Heart right ventricle (tissue), 16 donors: ENCODE results near the gene STAG3. TPM values are rescaled to one million over a fixed set of nuclear protein-coding genes. Genes with fewer than 3 reads are reported as not detected.
"Not testable (repeated sequence)": the region's sequence is repeated elsewhere in the genome, so short reads cannot be mapped to it uniquely, and the experiment has no call there.

Experiments used
- ATAC-seq, 8 donors: fragments of 200-7000 bp; cut with Tn5 transposase; one replicate each; pipeline ENCODE4 v1.9.1; 2020; ENCODE audit warnings: mild to moderate bottlenecking in 8 of 8, moderate library complexity in 8 of 8, moderate number of reproducible peaks in 1 of 8
- DNase-seq, 2 donors: peaks; one replicate each; pipeline ENCODE4 v3.0.0-alpha.2; 2020
- H3K27ac ChIP-seq, 10 donors: fragments of 200-600 bp; sonication (generic) in 2 of 10; one replicate each; pipeline versions ENCODE4 v1.5.0 to v1.8.0; 2020 to 2022; ENCODE audit warnings: mild to moderate bottlenecking in 3 of 10
- H3K27me3 ChIP-seq, 7 donors: fragments of 200-600 bp; one replicate each; pipeline ENCODE4 v1.8.0; 2021 to 2022; ENCODE audit warnings: mild to moderate bottlenecking in 2 of 7
- H3K36me3 ChIP-seq, 9 donors: fragments of 200-600 bp; sonication (generic) in 1 of 9; one replicate each; pipeline versions ENCODE4 v1.5.0 to v1.8.0; 2020 to 2022; ENCODE audit warnings: mild to moderate bottlenecking in 2 of 9
- H3K4me1 ChIP-seq, 9 donors: fragments of 200-600 bp; sonication (generic) in 1 of 9; one replicate each; pipeline versions ENCODE4 v1.5.0 to v1.8.0; 2020 to 2022; ENCODE audit warnings: mild to moderate bottlenecking in 4 of 9
- H3K4me3 ChIP-seq, 10 donors: fragments of 200-600 bp; sonication (generic) in 2 of 10; one replicate each; pipeline versions ENCODE4 v1.5.0 to v1.8.0; 2020 to 2022; ENCODE audit warnings: mild to moderate bottlenecking in 7 of 10, moderate library complexity in 2 of 10
- H3K9me3 ChIP-seq, 11 donors: fragments of 200-600 bp in 10 of 11; sonication (generic) in 2 of 11; one replicate each; pipeline versions ENCODE4 v1.5.0 to v1.8.0; 2013 to 2022; ENCODE audit warnings: mild to moderate bottlenecking in 2 of 11, control low read depth in 1 of 11, moderate library complexity in 1 of 11
- WGBS, 2 donors: extraction: QIAGEN DNeasy Blood & Tissue Kit; methylation state at CpG; one replicate each; pipeline ENCODE4 v1.1.7; 2013; ENCODE audit warnings: inconsistent platforms in 1 of 2; 5-methylcytosine and 5-hydroxymethylcytosine counted together
- intact Hi-C, 10 donors: fragments of 100-400 bp; cut with DNase I; formaldehyde crosslinking; loops; one replicate each; pipeline versions ENCODE4 v1.11.1 to v1.14.2; 2022
- polyA plus RNA-seq, 2 donors: library from polyadenylated mRNA; stranded (reverse); fragments of 200-250 nt; gene quantifications; one replicate each; pipeline ENCODE4 v1.2.3, GENCODE V29; 2013
- total RNA-seq, 10 donors: library from RNA; stranded (reverse); fragmentation: NEBNext Ultra II Directional in 3 of 10; extraction: Animal tissue kit (Norgen Biotek cat#: 25700) in 3 of 10; gene quantifications; one replicate each; pipeline versions ENCODE4 v1.2.1 to v1.2.4, GENCODE V29; 2021 to 2023
- TF ChIP-seq, protein P1 (sequence below), 9 donors: fragments of 200-600 bp; sonication (generic) in 2 of 9; IDR thresholded peaks; one replicate each; pipeline versions ENCODE4 v1.5.0 to v1.8.0; 2021 to 2022; ENCODE audit warnings: antibody characterized with exemption in 9 of 9, mild to moderate bottlenecking in 5 of 9, moderate library complexity in 1 of 9
- donor health status: Arrhythmogenic right ventricular cardiomyopathy.
- donor health status: ischemic (EF 13 %, LVEDD 7.1; RV severe dilation, severe dysfunction).
- donor health status: healthy with polysubstance abuse.
- donor health status: DM: no; HTN: yes; CAD: no.
- donor health status: DM: no; HTN: no; CAD: no.
- donor health status: ischemic (EF 25% LVEDD 6.9; RV normal size, moderate dysfunction).
- donor health status: ischemic (EF 25% LVEDD 5.7; RV mildly dilated, moderate dysfunction).
- donor health status: healthy.
- donor health status: DM: yes; HTN: yes; CAD: no.
- donor health status: Ischemic cardiomyopathy.
- donor health status: ischemic (EF 35%, LVEDD 5.7; RV mildly dilated, moderate dysfunction).
- donor health status: nonischemic (EF 11% LVEDD 7.7; RV severe dilation, severe dysfunction).
- donor health status: DM: yes; HTN: yes; CAD: no.
- donor health status: PGD.
- donor health status: ischemic (EF 29% LVEDD 5.4; RV normal size, mild dysfunction).
- donor health status: nonischemic (EF 23%, LVEDD 6.1; RV moderate dilation, normal function).

STAG3 gene
- total and polyA plus RNA-seq, 12 donors = 0.13 to 1.5 (median 0.47) TPM; not detected in 1

DNA sequence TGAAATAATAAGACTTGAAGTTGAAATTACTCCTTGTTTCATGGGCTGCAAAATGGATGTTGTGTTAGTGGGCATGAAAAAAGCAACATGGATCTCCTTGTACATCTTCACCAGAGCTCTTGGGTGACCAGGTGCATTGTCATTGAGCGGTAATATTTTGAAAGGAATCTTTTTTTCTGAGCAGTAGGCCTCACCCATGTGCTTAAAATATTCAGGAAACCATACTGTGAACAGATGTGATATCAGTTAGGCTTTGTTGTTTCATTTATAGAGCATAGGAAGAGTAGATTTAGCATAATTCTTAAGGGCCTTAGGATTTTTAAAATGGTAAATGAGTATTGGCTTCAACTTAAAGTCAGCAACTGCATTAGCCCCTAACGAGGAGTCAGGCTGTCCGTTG, 15.3 kb downstream of the STAG3 start:
- DNase-seq (no peak), ATAC-seq (no peak)
- no peak overlapping the region for H3K27ac ChIP-seq
- H3K4me3 ChIP-seq = no peak overlapping the region
- intact Hi-C loops = no loop called here
- H3K4me1 ChIP-seq = peaks cover 0 to 24% (median 0%) of the 10 kb centered on the region in 9 donors
- no peaks in the 10 kb centered on the region for H3K9me3 ChIP-seq
- no peaks in the 10 kb centered on the region for H3K36me3 ChIP-seq
- WGBS, 2 donors = 75 to 87% methylated on average over 3 of the region's 3 CpGs
- TF ChIP-seq, protein P1, sequence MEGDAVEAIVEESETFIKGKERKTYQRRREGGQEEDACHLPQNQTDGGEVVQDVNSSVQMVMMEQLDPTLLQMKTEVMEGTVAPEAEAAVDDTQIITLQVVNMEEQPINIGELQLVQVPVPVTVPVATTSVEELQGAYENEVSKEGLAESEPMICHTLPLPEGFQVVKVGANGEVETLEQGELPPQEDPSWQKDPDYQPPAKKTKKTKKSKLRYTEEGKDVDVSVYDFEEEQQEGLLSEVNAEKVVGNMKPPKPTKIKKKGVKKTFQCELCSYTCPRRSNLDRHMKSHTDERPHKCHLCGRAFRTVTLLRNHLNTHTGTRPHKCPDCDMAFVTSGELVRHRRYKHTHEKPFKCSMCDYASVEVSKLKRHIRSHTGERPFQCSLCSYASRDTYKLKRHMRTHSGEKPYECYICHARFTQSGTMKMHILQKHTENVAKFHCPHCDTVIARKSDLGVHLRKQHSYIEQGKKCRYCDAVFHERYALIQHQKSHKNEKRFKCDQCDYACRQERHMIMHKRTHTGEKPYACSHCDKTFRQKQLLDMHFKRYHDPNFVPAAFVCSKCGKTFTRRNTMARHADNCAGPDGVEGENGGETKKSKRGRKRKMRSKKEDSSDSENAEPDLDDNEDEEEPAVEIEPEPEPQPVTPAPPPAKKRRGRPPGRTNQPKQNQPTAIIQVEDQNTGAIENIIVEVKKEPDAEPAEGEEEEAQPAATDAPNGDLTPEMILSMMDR (IDR thresholded peaks at IDR 0.05) = no peak
- H3K27me3 ChIP-seq = peaks cover 0 to 6% (median 0%) of the 10 kb centered on the region in 7 donors

DNA sequence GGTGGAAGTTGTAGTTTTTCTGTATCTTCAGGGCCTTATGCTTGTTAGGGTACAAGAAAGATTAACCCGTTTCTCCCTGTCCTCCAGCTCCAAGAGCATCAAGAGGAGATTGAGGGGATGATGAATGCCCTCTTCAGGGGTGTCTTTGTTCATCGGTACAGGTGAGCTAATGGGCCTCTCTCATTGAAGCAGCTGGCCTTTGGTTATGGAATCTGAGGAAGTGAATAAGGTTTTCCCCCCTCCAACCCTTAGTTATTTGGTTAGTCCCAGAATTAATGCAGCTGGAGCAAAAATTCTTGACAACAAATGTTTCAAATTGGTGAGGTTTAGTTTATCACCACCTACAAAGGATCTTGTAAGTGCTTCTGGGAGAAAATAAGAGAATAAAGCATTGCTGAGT, 17.5 kb downstream of the STAG3 start:
- 77 to 81% methylated on average over 2 of the region's 2 CpGs for WGBS, 2 donors
- no peaks in the 10 kb centered on the region for H3K36me3 ChIP-seq
- intact Hi-C loops = no loop called here
- H3K4me3 ChIP-seq = no peak overlapping the region
- peaks cover 0 to 20% (median 0%) of the 10 kb centered on the region in 9 donors for H3K4me1 ChIP-seq
- H3K27me3 ChIP-seq = peaks cover 0 to 6% (median 0%) of the 10 kb centered on the region in 7 donors
- ATAC-seq = no peak
- TF ChIP-seq, protein P1 (IDR thresholded peaks at IDR 0.05) = no peak
- H3K9me3 ChIP-seq = no peaks in the 10 kb centered on the region
- no peak overlapping the region for H3K27ac ChIP-seq
- no peak for DNase-seq

DNA sequence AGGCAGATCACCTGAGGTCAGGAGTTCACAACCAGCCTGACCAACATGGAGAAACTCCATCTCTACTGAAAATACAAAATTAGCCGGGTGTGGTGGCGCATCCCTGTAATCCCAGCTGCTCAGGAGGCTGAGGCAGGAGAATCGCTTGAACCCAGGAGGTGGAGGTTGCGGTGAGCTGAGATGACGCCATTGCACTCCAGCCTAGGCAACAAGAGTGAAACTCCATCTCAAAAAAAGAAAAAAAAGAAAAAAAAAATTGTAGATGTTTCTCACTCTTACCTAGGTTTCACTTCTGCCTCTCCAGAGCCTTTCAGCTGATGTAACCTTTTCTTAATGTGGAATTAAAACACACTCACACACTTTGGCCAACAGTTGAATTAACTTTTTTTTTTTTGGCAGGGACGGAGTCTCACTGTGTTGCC, 18.2 kb downstream of the STAG3 start:
- 95 to 97% methylated on average over 6 of the region's 6 CpGs for WGBS, 2 donors
- peaks cover 0 to 13% (median 0%) of the 10 kb centered on the region in 9 donors for H3K4me1 ChIP-seq
- not testable (repeated sequence) for DNase-seq

DNA sequence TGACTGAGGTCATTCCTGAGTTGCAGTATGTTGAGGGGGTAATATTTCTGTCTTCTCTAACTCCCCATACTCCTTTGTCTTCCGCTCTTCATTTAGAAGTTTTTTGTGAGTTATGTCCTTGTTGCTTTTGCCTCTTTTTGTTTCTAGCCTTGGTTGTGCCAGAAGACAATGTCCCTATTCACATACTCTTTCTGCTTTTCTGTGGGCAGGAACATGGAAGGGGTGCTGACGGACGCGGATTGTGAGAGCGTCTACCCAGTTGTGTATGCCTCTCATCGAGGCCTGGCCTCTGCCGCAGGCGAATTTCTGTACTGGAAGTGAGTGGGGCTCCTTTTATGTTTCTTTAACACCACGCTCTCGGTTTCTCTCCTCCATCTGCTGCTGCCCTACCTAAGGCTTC, 20.5 kb downstream of the STAG3 start:
- Histone ChIP-seq H3K4me1 (no peaks in the 10 kb centered on the region), H3K27ac (no peak overlapping the region), H3K4me3 (no peak overlapping the region), H3K36me3 (no peaks in the 10 kb centered on the region), H3K9me3 (no peaks in the 10 kb centered on the region), H3K27me3 (peaks cover 0 to 6% (median 0%) of the 10 kb centered on the region in 7 donors)
- intact Hi-C loops = no loop called here
- DNase-seq (no peak), ATAC-seq (no peak)
- TF ChIP-seq, protein P1 (IDR thresholded peaks at IDR 0.05) = no peak
- 90 to 93% methylated on average over 10 of the region's 10 CpGs for WGBS, 2 donors

More for the DNA sequence above, 18.2 kb downstream of the STAG3 start:
- H3K27ac ChIP-seq, H3K9me3 ChIP-seq, H3K4me3 ChIP-seq, H3K36me3 ChIP-seq, H3K27me3 ChIP-seq, intact Hi-C loops, ATAC-seq: not testable (repeated sequence)

DNA sequence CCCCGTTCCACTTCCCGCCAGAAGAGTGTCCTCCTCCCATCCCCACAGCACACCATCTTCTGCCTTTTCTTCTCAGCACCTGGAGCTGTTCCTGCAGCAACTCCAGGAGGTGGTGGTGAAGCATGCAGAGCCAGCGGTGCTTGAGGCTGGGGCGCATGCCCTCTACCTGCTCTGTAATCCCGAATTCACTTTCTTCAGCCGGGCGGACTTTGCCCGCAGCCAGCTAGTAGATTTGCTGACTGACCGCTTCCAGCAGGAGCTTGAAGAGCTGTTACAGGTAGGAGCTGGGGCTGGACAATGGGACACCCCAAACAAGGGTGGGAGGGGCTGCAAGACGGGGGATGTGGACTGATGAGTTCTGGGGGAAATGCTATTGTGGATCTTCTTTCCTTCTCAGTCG, 23.0 kb downstream of the STAG3 start:
- H3K27me3 ChIP-seq = peaks cover 0 to 6% (median 3%) of the 10 kb centered on the region in 7 donors
- H3K27ac ChIP-seq = no peak overlapping the region
- intact Hi-C loops = no loop called here
- ATAC-seq = no peak
- TF ChIP-seq, protein P1 (IDR thresholded peaks at IDR 0.05) = no peak
- no peak overlapping the region for H3K4me3 ChIP-seq
- H3K4me1 ChIP-seq = no peaks in the 10 kb centered on the region
- DNase-seq = no peak
- WGBS, 2 donors = 84 to 87% methylated on average over 11 of the region's 11 CpGs
- no peaks in the 10 kb centered on the region for H3K9me3 ChIP-seq
- no peaks in the 10 kb centered on the region for H3K36me3 ChIP-seq
